Gastrocnemius medialis (tissue), 4 donors: ENCODE measurements around the gene WLS. TPM values are rescaled to one million over a fixed set of nuclear protein-coding genes. Genes with fewer than 3 reads are reported as not detected.
A peak's percentile ranks its signal among the peaks of the same experiment; 100 is the strongest.

ENCODE experiments used
- ATAC-seq, 2 donors: fragments of 150-250 bp; one replicate each; pipeline ENCODE4 v1.9.1; 2016
- DNase-seq, 2 donors: peaks; one replicate each; pipeline ENCODE4 v3.0.0-alpha.2; 2019
- H3K27ac ChIP-seq, 4 donors: fragments of 200-600 bp; sonication (generic); 1 replicate in 1 of 4; 2 replicates in 3 of 4; pipeline ENCODE4 v1.5.1; 2016 to 2018; ENCODE audit warnings: mild to moderate bottlenecking in 2 of 4, moderate library complexity in 1 of 4
- H3K27me3 ChIP-seq, 3 donors: fragments of 200-600 bp; sonication (generic) in 2 of 3; 1 replicate in 1 of 3; 2 replicates in 2 of 3; pipeline versions ENCODE4 v1.5.1 to v1.6.0; 2016 to 2019; ENCODE audit warnings: mild to moderate bottlenecking in 1 of 3, moderate library complexity in 1 of 3
- H3K36me3 ChIP-seq, 2 donors: fragments of 200-600 bp; sonication (generic) in 1 of 2; one replicate each; pipeline ENCODE4 v1.5.1; 2017 to 2018
- H3K4me1 ChIP-seq, 2 donors: fragments of 200-600 bp; sonication (generic) in 1 of 2; one replicate each; pipeline ENCODE4 v1.5.1; 2016 to 2017; ENCODE audit warnings: mild to moderate bottlenecking in 2 of 2
- H3K4me3 ChIP-seq, 4 donors: fragments of 200-600 bp; sonication (generic) in 3 of 4; 1 replicate in 1 of 4; 2 replicates in 3 of 4; pipeline ENCODE4 v1.5.1; 2016 to 2019; ENCODE audit warnings: mild to moderate bottlenecking in 2 of 4
- H3K9me3 ChIP-seq, 3 donors: fragments of 200-600 bp; sonication (generic) in 2 of 3; 1 replicate in 1 of 3; 2 replicates in 2 of 3; pipeline ENCODE4 v1.5.1; 2016 to 2019
- CTCF ChIP-seq, 5 experiments: fragments of 450-650 bp in 3 of 5; fragments of 200-600 bp in 2 of 5; sonication (generic) in 2 of 5; IDR thresholded peaks in 4 of 5; conservative IDR thresholded peaks in 1 of 5; 1 replicate in 4 of 5; 2 replicates in 1 of 5; pipeline ENCODE4 v1.5.1; 2016 to 2019; ENCODE audit warnings: antibody characterized with exemption in 5 of 5, mild to moderate bottlenecking in 3 of 5, moderate library complexity in 3 of 5
- POLR2A ChIP-seq, 2 donors: fragments of 450-650 bp; IDR thresholded peaks; one replicate each; pipeline ENCODE4 v1.6.1; 2017; ENCODE audit warnings: antibody characterized with exemption in 2 of 2, mild to moderate bottlenecking in 2 of 2, moderate library complexity in 2 of 2
- in situ Hi-C, 4 donors: fragments of 200-750 bp; cut with MboI; loops; one replicate each; pipeline versions ENCODE4 v1.15.0 to v1.8.0; 2017; ENCODE audit warnings: low sequenced_read_pairs in 4 of 4
- intact Hi-C: fragments of 100-400 bp; cut with DNase I; formaldehyde crosslinking; loops from one replicate; pipeline ENCODE4 v1.15.1; 2023; ENCODE audit warnings: low total_unique reads
- total RNA-seq, 4 donors: library from RNA; depleted of rRNA; stranded (reverse); fragments of >200 nt; gene quantifications; one replicate each; pipeline versions ENCODE4 v1.1.0 to v1.2.3, GENCODE V29; 2016

The WLS gene
- total RNA-seq, 4 donors from 2014 or later: 8.6 to 15.7 (median 11.6) TPM

- ATAC-seq (no peak), DNase-seq (no peak)
- H3K27ac ChIP-seq: no peak overlapping the region
- no peaks in the 10 kb centered on the region for H3K27me3 ChIP-seq
- intact Hi-C loops (no loop called here), in situ Hi-C loops (no loop called here)
- H3K9me3 ChIP-seq: no peaks in the 10 kb centered on the region
- no peak overlapping the region for H3K4me3 ChIP-seq
- peaks cover 39 to 50% of the 10 kb centered on the region in 2 donors for H3K4me1 ChIP-seq
- no peaks in the 10 kb centered on the region for H3K36me3 ChIP-seq
- TF ChIP-seq CTCF (IDR thresholded peaks at IDR 0.05 in 4 of 5, conservative IDR thresholded peaks at IDR 0.05 in 1 of 5) (no peak), POLR2A (IDR thresholded peaks at IDR 0.05) (no peak)
Measured at GRCh38 chr1:68202239-68202832, 30.0 kb downstream of the WLS start.

GRCh38 chr1:68201546-68202238, 30.6 kb downstream of the WLS start:
- TF ChIP-seq CTCF (IDR thresholded peaks at IDR 0.05 in 4 of 5, conservative IDR thresholded peaks at IDR 0.05 in 1 of 5) (no peak), POLR2A (IDR thresholded peaks at IDR 0.05) (no peak)
- in situ Hi-C loops: no loop called here
- Histone ChIP-seq H3K27ac (no peak overlapping the region), H3K36me3 (no peaks in the 10 kb centered on the region), H3K9me3 (no peaks in the 10 kb centered on the region), H3K4me3 (no peak overlapping the region), H3K27me3 (no peaks in the 10 kb centered on the region), H3K4me1 (peaks cover 40 to 53% of the 10 kb centered on the region in 2 donors)
- DNase-seq (no peak), ATAC-seq (no peak)
- intact Hi-C loops: no loop called here

GRCh38 chr1:68199603-68200002, 32.7 kb downstream of the WLS start:
- ATAC-seq: no peak
- H3K27me3 ChIP-seq: no peaks in the 10 kb centered on the region
- H3K27ac ChIP-seq: no peak overlapping the region
- H3K4me1 ChIP-seq: peaks cover 45 to 46% of the 10 kb centered on the region in 2 donors
- TF ChIP-seq POLR2A (IDR thresholded peaks at IDR 0.05) (no peak), CTCF (IDR thresholded peaks at IDR 0.05 in 4 of 5, conservative IDR thresholded peaks at IDR 0.05 in 1 of 5) (no peak)
- H3K9me3 ChIP-seq: no peaks in the 10 kb centered on the region
- intact Hi-C loops: loop anchor here (2.0 kb wide), 2 partner anchors 15 to 51 kb away; no protein-coding TSS in a partner anchor
- H3K36me3 ChIP-seq: no peaks in the 10 kb centered on the region
- DNase-seq: no peak
- H3K4me3 ChIP-seq: no peak overlapping the region
- in situ Hi-C loops: no loop called here

- Histone ChIP-seq H3K4me1 (peaks cover 45 to 46% of the 10 kb centered on the region in 2 donors), H3K4me3 (no peak overlapping the region), H3K9me3 (no peaks in the 10 kb centered on the region), H3K27ac (peak overlapping the region in 1 of 4 donors; percentile 73), H3K36me3 (no peaks in the 10 kb centered on the region), H3K27me3 (no peaks in the 10 kb centered on the region)
- ATAC-seq: no peak
- DNase-seq: no peak
- no peak for TF ChIP-seq POLR2A (IDR thresholded peaks at IDR 0.05)
- no peak for TF ChIP-seq CTCF (IDR thresholded peaks at IDR 0.05 in 4 of 5, conservative IDR thresholded peaks at IDR 0.05 in 1 of 5)
- intact Hi-C loops (loop anchor here (2.0 kb wide), 2 partner anchors 16 to 50 kb away; no protein-coding TSS in a partner anchor), in situ Hi-C loops (no loop called here)
Measured at GRCh38 chr1:68198752-68199151, 33.6 kb downstream of the WLS start.
